H1 (cell line): ENCODE results near the gene HTN3.

ENCODE experiments used
- CTCF ChIP-seq, 3 experiments: IDR thresholded peaks; 1 replicate in 2 of 3; 2 replicates in 1 of 3; pipeline versions ENCODE4 v1.5.1 to v1.6.1; 2011; ENCODE audit warnings: low read length in 3 of 3, mild to moderate bottlenecking in 3 of 3, inconsistent platforms in 2 of 3, low read depth in 1 of 3, moderate library complexity in 1 of 3; ENCODE audit not compliant: insufficient read depth in 1 of 3; ENCODE audit errors: control extremely low read depth in 1 of 3
- HDAC2 ChIP-seq, 2 experiments: fragments of 300-600 bp in 1 of 2; sonication (generic) in 1 of 2; IDR thresholded peaks; 2 replicates each; pipeline ENCODE4 v1.6.1; 2011 to 2012; ENCODE audit warnings: low read depth in 2 of 2, low read length in 2 of 2, mild to moderate bottlenecking in 2 of 2, moderate library complexity in 2 of 2, borderline replicate concordance in 1 of 2, inconsistent platforms in 1 of 2
- POLR2A ChIP-seq, 2 experiments: IDR thresholded peaks; 1 replicate in 1 of 2; 2 replicates in 1 of 2; pipeline ENCODE4 v1.6.1; 2011; ENCODE audit warnings: low read depth in 2 of 2, low read length in 2 of 2, mild to moderate bottlenecking in 2 of 2; ENCODE audit errors: control extremely low read depth in 1 of 2
- RAD21 ChIP-seq, 2 experiments: IDR thresholded peaks in 1 of 2; conservative IDR thresholded peaks in 1 of 2; 2 replicates each; pipeline ENCODE4 v1.6.1; 2011; ENCODE audit warnings: low read depth in 2 of 2, low read length in 2 of 2, improper control_type of control experiment in 1 of 2, inconsistent platforms in 1 of 2, mild to moderate bottlenecking in 1 of 2, moderate library complexity in 1 of 2
- RFX5 ChIP-seq: IDR thresholded peaks from 2 replicates; pipeline ENCODE4 v1.6.1; 2011; ENCODE audit warnings: low read depth, low read length, improper control_type of control experiment, borderline replicate concordance
- TEAD4 ChIP-seq: IDR thresholded peaks from 2 replicates; pipeline ENCODE4 v1.6.1; 2012; ENCODE audit warnings: low read depth, low read length, inconsistent platforms, mixed read lengths
- TF ChIP-seq, protein P1 (sequence below): IDR thresholded peaks from 2 replicates; pipeline ENCODE4 v1.6.1; 2012; ENCODE audit warnings: low read length, inconsistent platforms

DNA sequence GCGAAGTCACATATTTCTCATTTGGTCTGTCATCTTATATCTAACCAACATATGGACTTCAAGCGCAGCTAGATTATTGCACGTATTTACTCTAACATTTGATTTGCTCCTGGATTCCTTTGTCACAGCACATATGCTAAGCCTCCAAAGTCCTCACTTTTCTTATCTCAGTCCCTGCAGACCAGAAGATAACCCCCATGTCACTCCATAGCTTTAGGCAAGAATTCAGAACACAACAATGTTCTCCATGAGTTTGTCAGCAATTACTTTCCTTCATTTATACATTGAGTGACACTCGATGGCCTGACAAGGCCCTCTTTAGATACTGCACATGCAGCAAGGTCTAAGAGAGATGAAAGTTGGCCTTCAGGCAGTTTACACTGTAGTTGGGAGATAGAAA, 37.2 kb upstream of the HTN3 start:
- no peak for TF ChIP-seq HDAC2 (IDR thresholded peaks at IDR 0.05; ENCODE audit: borderline replicate concordance in 1 of 2, low read depth in 2 of 2, low read length in 2 of 2)
- no peak for TF ChIP-seq POLR2A (IDR thresholded peaks at IDR 0.05; ENCODE audit: control extremely low read depth in 1 of 2, low read depth in 2 of 2, low read length in 2 of 2)
- TF ChIP-seq RAD21 (IDR thresholded peaks at IDR 0.05 in 1 of 2, conservative IDR thresholded peaks at IDR 0.05 in 1 of 2; ENCODE audit: low read depth in 2 of 2, low read length in 2 of 2) = no peak
- TF ChIP-seq TEAD4 = no peak
- TF ChIP-seq RFX5 = no peak
- TF ChIP-seq CTCF (IDR thresholded peaks at IDR 0.05; ENCODE audit: control extremely low read depth in 1 of 3, insufficient read depth in 1 of 3, low read depth in 1 of 3, low read length in 3 of 3) = no peak
- TF ChIP-seq, protein P1, sequence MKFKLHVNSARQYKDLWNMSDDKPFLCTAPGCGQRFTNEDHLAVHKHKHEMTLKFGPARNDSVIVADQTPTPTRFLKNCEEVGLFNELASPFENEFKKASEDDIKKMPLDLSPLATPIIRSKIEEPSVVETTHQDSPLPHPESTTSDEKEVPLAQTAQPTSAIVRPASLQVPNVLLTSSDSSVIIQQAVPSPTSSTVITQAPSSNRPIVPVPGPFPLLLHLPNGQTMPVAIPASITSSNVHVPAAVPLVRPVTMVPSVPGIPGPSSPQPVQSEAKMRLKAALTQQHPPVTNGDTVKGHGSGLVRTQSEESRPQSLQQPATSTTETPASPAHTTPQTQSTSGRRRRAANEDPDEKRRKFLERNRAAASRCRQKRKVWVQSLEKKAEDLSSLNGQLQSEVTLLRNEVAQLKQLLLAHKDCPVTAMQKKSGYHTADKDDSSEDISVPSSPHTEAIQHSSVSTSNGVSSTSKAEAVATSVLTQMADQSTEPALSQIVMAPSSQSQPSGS = no peak
